Skeletal muscle cell (primary cell): ENCODE results near the gene NR5A1.

Source experiments
- DNase-seq: peaks from one replicate; pipeline ENCODE4 v3.0.0-alpha.2; 2010; ENCODE audit warnings: low read depth
- H3K4me3 ChIP-seq: 2 replicates; pipeline ENCODE4 v1.5.1; 2011; ENCODE audit warnings: low read depth, mild to moderate bottlenecking, control low read depth, low read length, moderate library complexity

The NR5A1 gene

GRCh38 chr9:124471761-124472160, 35.4 kb downstream of the NR5A1 start:
- H3K4me3 ChIP-seq: no peak overlapping the region
- DNase-seq: no peak

DNA sequence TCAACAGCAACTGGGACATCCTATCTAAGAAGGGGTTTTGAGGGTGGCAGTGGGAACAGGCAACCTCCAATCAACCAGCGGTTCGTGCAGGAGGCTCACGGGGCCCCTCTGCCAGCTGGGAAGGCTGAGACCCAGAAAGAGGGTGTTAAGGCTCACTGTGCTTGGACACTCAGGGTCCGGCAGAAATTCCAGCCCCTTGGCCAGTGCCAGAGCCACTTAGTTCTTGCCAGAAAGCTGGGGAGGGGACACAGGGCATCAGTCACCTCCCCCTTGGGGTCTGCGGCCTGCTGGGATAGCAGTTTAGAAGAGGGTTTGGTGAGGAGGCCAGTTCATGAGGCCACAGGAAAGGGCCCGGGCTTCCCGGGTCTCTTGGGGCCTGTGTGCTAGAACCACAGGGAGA, 36.5 kb downstream of the NR5A1 start:
- H3K4me3 ChIP-seq: no peak overlapping the region
- DNase-seq: no peak

DNA sequence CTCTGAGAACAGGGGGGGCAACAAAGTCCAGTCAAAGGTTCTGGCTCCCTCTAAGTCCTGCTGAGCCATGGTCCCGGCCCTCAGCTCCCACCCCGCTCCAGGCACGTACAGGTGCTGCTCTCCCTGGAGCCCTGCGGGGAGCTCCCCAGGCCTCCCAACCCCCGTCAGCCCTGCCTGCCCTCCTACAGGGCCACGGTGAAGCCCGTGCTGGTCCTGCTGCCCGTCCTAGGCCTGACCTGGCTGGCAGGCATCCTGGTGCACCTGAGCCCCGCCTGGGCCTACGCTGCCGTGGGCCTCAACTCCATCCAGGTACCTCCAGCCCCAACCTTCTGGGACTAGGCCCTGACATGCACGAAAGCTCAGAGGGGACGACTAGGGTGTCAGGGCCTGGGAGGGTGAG, 36.9 kb downstream of the NR5A1 start:
- H3K4me3 ChIP-seq: no peak overlapping the region
- DNase-seq: no peak

DNA sequence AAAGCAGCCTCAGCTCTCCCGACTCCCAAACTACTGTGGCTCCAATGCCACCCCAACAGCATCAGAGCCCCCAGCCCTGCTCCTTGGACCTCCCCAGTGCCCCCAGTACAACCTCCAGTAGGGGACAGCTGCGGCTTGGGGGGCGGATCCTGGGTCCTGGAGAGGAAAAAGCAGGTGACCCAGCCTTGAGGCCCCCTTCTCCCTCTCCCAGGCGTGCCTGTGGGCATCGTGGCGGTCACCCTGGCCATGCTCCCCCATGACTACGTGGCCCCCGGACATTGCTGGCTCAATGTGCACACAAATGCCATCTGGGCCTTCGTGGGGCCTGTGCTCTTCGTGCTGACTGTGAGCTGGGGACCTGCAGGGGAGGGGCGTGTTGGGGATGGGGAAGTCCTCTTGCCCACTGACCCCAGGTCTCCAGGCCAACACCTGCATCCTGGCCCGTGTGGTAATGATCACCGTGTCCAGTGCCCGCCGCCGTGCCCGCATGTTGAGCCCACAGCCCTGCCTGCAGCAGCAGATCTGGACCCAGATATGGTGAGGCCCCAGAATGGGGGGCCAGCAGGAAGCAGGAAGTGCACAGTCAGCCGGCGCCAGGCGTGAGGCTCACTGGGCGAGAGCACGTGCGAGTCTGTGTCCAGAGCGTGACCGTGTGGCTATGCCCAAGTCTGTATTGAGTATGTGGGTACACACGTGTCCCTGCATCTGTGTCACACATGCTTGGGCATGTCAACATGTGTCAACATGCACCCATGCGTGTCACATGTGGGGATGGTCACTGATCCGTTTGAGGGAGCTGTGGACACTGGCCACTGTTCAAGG, 38.0 kb downstream of the NR5A1 start:
- DNase-seq: no peak
- H3K4me3 ChIP-seq: no peak overlapping the region

GRCh38 chr9:124468061-124468740, 39.0 kb downstream of the NR5A1 start:
- no peak for DNase-seq

DNA sequence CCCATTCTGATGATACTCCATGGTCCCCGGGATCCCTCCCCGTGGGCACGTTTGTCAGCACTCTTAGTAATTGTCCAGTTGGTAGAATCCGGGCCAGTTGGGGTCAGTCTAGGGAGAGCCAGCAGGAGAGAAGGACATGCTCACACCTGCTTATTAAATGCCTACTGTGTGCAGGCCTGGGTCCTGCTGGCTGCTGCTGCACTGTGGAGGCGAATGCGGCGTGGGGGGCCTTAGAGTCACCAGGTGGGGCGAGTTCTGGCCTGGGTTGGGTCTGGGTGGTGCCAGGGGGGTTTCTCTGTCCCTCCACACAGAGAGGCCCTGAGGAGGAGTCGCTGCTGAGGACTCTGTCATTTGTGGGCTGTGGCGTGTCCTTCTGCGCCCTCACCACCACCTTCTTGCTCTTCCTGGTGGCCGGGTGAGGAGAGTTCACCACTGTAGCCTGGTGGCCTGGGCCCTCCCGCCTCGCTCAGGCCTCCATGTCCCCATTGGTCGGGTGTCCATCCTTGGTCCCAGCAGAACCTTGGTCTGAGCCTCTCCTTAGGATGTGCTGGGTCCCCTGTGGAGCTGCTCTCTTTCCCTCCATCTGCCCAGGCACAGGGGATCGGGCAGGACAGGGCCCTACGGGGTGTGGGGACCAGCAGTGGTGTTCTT, 39.7 kb downstream of the NR5A1 start:
- DNase-seq: no peak
- no peak overlapping the region for H3K4me3 ChIP-seq

More at GRCh38 chr9:124468061-124468740, 39.0 kb downstream of the NR5A1 start:
- H3K4me3 ChIP-seq: no peak overlapping the region

DNA sequence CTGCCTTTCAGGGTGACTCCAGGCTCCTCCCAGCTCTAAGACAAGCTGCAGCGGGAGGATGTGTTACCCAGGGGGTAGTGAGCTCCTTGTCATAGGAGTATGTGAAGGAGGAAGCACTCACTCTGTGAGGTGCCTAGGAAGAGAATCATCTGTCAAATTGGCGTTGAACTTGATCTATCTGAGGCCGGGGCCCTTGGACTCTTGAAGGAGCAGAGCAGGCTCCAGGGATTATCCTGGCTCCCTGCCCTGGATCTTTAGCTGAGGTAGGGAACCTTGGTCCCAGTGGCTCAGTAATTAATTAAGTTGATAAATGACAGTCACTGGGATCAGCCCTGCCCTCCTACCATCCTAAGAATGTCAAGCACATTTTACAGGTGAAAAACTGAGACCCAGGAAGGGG, 41.5 kb downstream of the NR5A1 start:
- no peak for DNase-seq
- H3K4me3 ChIP-seq: no peak overlapping the region

- H3K4me3 ChIP-seq: no peak overlapping the region
- DNase-seq: no peak
Observed at GRCh38 chr9:124462739-124463138, 44.5 kb downstream of the NR5A1 start.

GRCh38 chr9:124458441-124458840, 48.8 kb downstream of the NR5A1 start:
- no peak overlapping the region for H3K4me3 ChIP-seq
- no peak for DNase-seq

DNA sequence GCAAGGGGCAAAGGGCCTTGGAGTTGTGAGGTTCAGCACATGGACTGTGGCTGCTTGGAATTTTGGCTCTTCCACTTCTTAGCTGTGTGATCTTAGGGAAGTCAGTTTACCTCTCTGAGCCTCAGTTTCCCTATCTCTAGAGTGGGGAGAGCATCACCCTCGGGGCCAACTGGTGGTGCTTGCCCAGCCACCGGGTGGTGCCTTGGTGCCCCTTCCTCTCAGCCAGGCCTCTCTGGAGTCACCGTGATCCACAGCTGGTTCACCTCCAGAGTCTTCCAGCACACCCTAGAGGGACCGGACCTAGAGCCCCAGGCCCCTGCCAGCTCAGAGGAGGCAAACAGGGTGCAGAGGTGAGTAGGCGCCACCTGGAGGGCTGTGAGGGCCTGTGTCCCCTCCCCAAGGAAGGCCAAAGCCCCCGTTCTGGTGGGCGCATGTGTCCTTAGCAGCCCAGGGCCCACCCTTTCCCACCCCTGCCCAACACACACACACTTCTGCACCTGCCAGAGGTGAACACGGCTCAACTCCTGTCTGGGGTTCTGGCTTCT, 49.2 kb downstream of the NR5A1 start:
- DNase-seq: no peak
- H3K4me3 ChIP-seq: no peak overlapping the region

GRCh38 chr9:124457079-124457886, 49.9 kb downstream of the NR5A1 start:
- DNase-seq: no peak
- H3K4me3 ChIP-seq: no peak overlapping the region

DNA sequence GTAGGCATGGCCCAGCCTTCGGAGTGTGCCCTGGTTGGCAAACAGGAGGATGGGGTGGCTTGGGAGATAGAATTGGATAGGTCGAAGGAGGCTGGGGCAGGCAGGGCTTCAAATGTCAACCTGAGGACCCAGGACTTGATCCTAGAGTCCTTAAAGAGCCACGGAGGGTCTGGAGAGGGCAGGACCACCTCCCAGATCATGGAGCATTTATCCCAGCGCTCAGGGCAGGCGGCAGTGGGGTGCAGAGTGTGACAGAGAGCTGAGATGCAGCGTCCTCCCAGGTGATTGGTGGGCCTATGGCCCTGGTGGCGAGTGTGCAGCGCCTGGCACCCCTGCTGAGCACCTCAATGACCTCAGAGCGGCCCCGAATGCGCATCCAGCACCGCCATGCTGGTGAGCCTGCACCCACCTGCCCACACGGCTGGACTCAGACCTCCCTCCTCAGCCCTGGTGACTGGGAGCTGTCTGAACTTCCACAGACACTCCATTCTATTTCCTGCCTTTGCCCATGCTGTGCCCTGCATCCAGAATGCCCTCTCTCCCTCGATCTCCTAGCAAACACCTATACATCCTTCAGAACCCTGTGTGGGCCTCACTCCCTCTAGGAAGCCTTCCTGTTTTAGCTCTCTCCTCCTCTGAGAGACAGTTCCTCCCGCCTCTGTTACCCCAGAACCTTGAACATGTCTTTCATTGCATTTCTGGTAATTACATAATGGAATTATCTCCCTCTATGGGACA, 50.7 kb downstream of the NR5A1 start:
- no peak for DNase-seq
- H3K4me3 ChIP-seq: no peak overlapping the region

DNA sequence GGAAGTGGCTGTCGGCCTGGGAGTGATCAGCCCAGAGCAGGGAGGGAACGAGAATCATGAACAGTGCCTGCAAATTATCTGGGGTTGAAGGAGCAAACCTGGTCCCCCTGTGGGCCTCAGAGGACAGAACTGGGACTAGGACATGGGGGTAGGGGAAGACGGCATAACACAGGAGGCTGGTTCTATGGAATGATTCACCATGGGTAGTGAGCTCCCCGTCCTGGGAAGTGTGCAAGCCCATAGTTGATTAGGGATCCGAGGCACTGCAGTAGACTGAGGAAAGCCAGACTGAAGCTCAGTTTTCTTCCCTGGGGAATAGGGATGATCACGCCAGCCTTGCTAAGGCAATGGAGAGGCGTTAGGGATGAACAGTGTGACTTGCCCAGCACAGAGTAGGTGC, 51.4 kb downstream of the NR5A1 start:
- no peak for DNase-seq

GRCh38 chr9:124454791-124455443, 52.3 kb downstream of the NR5A1 start:
- no peak for DNase-seq
- H3K4me3 ChIP-seq: no peak overlapping the region

More for the DNA sequence above, 51.4 kb downstream of the NR5A1 start:
- H3K4me3 ChIP-seq: no peak overlapping the region

DNA sequence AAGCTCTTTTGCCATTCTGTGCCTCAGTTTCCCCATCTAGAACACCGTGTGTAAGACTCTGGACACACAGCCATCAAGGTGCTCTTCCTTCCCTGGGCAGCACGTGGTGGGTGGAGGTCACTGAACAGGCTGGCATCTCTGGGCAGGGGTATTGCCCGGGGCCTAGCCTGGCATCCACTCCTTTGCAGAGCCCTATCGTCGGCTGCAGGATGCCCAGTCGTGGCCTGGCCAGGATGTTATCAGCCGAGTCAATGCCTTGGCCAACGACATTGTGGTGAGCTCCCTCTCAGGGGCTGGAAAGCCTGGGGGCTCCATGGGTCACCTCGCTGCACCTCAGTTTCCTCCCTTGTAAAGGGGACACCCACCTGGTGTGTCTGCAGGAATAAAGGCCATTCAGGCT, 52.9 kb downstream of the NR5A1 start:
- no peak for DNase-seq
- H3K4me3 ChIP-seq: no peak overlapping the region

GRCh38 chr9:124453586-124454191, 53.5 kb downstream of the NR5A1 start:
- H3K4me3 ChIP-seq: no peak overlapping the region
- DNase-seq: no peak

GRCh38 chr9:124452841-124453585, 54.2 kb downstream of the NR5A1 start:
- no peak overlapping the region for H3K4me3 ChIP-seq
- DNase-seq: no peak
